ES-I3 (cell line): ENCODE measurements around the gene CHST8.
"Not testable (repeated sequence)": the region's sequence is repeated elsewhere in the genome, so short reads cannot be mapped to it uniquely, and the experiment has no call there.

Experiments used
- H3K36me3 ChIP-seq: 2 replicates; pipeline ENCODE4 v1.6.1; 2013; ENCODE audit warnings: mild to moderate bottlenecking, low read length, control low read depth, moderate library complexity; ENCODE audit not compliant: insufficient read depth
- H3K4me1 ChIP-seq: 2 replicates; pipeline ENCODE4 v1.6.1; 2013; ENCODE audit warnings: mild to moderate bottlenecking, control low read depth, low read length; ENCODE audit not compliant: insufficient read depth
- H3K9ac ChIP-seq: 2 replicates; pipeline ENCODE4 v1.6.1; 2013; ENCODE audit warnings: low read depth, mild to moderate bottlenecking, low read length, moderate library complexity
- H3K9me3 ChIP-seq: 2 replicates; pipeline ENCODE4 v1.6.1; 2013; ENCODE audit warnings: mild to moderate bottlenecking, low read length, moderate library complexity; ENCODE audit not compliant: control insufficient read depth, insufficient read depth

Gene CHST8

DNA sequence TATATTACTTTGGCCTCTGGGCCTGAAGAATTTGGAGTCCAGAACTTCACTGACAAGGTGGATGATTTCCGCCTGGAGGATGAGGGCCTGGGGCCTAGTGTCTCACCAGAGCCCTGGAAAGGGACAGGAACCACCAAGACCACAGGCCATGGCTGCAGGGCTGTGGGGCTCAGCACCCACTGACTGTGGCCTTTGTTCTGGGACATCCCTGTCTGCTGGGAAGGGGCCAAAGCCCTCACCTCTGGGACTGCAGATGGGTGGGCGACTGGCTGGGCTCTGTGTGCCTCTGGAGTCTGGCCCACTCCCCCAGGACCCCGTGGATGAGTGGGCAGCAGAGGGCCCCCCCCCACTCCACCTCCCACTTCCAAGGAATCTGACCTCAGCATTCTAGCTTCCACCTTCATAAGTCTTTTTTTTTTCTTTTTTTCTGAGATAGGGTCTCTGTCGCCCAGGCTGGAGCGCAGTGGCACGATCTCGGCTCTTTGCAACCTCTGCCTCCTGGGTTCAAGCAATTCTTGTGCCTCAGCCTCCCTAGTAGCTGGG is 20.3 kb downstream of the CHST8 start:
- Histone ChIP-seq H3K36me3 (no peaks in the 10 kb centered on the region), H3K9ac (no peak overlapping the region), H3K9me3 (no peaks in the 10 kb centered on the region), H3K4me1 (peaks cover 7% of the 10 kb centered on the region)

DNA sequence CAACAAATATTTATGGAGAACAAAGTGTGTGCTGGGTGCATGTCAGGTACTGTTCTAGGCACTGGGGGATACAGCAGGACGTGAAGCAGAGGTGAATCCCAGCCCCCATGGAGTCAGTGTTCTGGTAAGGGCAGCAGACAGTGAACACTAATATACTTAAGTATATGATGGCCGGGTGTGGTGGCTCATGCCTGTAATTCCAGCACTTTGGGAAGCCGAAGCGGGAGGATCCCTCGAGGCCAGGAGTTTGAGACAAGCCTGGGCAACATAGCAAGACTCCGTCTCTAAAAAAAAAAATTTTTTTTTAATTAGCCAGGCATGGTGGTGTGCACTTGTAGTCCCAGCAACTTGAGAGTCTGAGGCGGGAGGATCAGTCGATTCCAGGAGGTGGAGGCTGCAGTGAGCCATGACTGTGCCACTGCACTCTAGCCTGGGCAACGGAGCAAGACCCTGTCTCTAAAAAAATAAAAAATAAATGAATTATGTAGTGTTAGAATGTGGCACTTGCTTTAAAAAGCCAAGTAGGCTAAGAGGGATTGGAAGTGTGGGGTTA is 22.6 kb downstream of the CHST8 start:
- Histone ChIP-seq H3K9me3 (no peaks in the 10 kb centered on the region), H3K36me3 (no peaks in the 10 kb centered on the region), H3K4me1 (peaks cover 14% of the 10 kb centered on the region), H3K9ac (no peak overlapping the region)

DNA sequence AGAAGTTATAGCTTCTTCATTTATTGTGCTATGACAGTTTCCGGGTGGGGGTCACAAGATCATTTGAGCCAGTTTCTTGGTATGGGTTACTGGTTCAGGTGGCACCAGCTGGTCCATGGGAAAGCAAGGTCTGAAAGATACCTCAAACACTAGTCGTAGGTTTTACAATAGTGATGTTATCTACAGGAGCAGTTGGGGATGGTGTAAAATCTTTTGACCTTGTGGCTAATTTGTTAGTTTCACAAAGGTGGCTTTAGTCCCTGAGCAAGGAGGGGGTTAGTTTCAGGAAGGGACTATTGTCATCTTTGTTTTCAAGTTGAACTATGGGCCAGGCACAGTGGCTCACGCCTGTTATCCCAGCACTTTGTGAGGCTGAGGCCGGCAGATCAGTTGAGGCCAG is 24.6 kb downstream of the CHST8 start:
- Histone ChIP-seq H3K36me3 (no peaks in the 10 kb centered on the region), H3K9ac (no peak overlapping the region), H3K9me3 (no peaks in the 10 kb centered on the region), H3K4me1 (peaks cover 20% of the 10 kb centered on the region)

DNA sequence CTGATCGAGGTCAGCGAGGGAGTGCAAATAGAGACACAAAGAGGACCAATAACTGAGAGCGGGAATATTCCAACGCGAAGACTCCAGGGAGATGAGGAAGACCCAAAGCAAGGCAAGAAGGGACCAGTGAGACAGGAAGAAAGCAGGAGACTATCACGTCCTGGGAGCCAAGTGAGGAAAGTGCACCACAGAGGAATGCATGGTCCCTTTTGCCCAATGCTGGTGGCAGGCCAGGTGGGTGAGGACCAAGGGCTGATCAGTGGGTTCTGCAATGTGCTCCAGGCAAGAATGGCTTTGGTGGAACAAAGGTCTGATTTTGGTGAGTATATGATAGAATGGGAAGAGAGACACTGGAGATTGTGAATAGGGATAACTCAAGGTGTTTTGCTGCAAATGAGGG is 25.4 kb downstream of the CHST8 start:
- Histone ChIP-seq H3K36me3 (no peaks in the 10 kb centered on the region), H3K4me1 (peaks cover 20% of the 10 kb centered on the region), H3K9me3 (no peaks in the 10 kb centered on the region), H3K9ac (no peak overlapping the region)

DNA sequence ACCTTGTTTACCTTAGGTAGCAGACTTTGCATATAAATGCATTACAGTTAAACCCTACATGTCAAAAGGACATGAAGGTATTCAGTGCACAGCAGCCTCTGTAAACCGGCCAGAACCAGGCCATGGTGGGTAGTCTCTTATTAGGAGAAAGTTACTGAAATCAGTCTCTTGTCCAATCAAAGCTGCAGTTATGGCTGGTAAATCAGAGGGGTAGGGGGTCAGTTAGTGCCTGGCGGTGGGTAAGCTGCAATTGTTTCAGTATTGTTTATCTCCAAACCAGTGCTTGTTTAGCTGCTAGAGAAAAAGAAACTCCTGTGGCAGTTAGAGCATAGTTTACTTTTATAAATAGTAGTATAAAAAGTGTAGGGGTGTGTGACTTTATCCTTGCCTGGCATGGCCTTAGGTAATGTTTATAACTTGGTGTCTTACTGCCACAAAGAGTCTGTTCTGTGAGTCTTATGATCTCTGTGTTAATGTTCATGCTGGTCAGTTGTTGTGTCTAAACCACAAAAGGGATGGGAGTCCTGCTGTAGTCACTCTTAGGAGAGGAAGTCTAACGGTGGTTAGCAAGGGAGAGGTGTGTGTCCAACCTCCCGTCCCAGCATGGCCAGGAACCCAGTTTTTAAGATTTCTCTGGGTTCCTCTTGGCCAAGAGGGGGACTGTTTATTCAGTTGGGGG is 28.0 kb downstream of the CHST8 start:
- Histone ChIP-seq H3K9me3 (no peaks in the 10 kb centered on the region), H3K4me1 (peaks cover 20% of the 10 kb centered on the region), H3K36me3 (no peaks in the 10 kb centered on the region), H3K9ac (peak overlapping the region; percentile 8; the same call in 1 of the 2 replicates)

DNA sequence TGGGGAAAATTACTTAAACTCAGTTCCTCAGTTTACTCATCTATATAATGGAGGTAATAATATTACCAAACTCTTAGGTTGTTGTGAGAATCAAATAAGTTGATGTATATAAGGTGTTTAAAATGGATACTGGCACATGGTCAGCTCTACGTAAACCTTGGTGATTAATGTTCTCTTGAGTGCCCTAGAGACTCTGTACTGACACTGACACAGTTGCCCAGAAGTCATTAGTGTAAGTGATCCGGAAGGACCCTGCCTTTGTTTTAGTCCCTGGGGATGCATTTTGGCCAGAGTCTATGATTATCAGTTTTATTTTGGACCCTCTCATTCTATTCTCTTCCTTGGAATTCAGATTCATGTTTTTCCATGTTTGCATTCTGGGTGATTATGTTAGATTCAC is 31.9 kb downstream of the CHST8 start:
- no peaks in the 10 kb centered on the region for H3K36me3 ChIP-seq

DNA sequence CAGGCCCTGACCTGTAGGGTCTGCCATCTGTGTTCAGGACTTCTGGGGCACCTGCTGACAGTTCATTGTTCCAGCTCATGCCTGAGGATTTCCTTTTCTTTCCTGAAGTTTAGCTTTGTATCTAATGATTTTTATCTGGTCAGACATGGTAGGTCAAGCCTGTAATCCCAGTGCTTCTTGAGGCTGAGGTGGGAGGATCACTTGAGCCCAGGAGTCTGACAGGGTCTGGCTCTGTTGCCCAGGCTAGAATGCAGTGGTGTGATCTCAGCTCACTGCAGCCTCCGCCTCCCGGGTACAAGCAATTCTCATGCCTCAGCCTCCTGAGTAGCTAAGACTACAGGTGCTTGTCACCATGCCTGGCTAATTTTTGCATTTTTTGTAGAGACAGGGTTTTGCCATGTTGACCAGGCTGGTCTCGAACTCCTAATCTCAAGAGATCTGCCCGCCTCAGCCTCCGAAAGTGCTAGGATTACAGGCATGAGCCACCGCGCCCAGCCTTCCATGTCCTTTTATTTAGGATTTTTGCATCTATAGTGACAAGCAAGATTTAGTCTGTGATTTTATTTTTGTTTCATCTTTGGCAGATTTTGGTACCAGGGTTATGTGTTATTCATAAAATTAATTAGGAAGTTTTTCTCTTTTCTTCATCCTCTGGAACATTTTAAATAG is 33.2 kb downstream of the CHST8 start:
- H3K9me3 ChIP-seq, result no peaks in the 10 kb centered on the region
- no peaks in the 10 kb centered on the region for H3K36me3 ChIP-seq
- H3K4me1 ChIP-seq, result peaks cover 6% of the 10 kb centered on the region
- no peak overlapping the region for H3K9ac ChIP-seq

More for the DNA sequence above, 31.9 kb downstream of the CHST8 start:
- Histone ChIP-seq H3K4me1 (peaks cover 13% of the 10 kb centered on the region), H3K9me3 (no peaks in the 10 kb centered on the region), H3K9ac (no peak overlapping the region)

DNA sequence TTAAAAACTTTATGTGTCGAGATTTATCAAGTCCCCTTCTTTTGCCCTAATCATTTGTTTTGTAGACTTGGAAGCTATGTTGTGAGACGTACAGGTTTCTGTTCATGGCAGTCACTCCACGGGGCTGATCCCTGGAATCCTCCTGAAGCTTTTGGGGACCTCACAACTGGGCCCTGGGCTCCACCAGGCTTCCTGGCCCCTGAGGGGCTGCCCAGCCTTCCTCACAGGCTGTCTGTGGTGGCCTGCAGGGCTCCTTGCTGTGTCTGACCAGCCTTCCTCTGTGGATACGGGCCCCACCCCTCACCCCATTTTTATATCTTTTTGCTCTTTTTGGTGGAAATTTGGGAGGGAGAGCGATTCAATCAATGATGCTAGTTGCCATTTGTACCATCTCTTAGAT is 38.1 kb downstream of the CHST8 start:
- H3K36me3 ChIP-seq, result no peaks in the 10 kb centered on the region
- peak overlapping the region; percentile 50; the same call in 1 of the 2 replicates for H3K9ac ChIP-seq
- H3K4me1 ChIP-seq, result peaks cover 10% of the 10 kb centered on the region; the same call in 1 of the 2 replicates
- no peaks in the 10 kb centered on the region for H3K9me3 ChIP-seq

DNA sequence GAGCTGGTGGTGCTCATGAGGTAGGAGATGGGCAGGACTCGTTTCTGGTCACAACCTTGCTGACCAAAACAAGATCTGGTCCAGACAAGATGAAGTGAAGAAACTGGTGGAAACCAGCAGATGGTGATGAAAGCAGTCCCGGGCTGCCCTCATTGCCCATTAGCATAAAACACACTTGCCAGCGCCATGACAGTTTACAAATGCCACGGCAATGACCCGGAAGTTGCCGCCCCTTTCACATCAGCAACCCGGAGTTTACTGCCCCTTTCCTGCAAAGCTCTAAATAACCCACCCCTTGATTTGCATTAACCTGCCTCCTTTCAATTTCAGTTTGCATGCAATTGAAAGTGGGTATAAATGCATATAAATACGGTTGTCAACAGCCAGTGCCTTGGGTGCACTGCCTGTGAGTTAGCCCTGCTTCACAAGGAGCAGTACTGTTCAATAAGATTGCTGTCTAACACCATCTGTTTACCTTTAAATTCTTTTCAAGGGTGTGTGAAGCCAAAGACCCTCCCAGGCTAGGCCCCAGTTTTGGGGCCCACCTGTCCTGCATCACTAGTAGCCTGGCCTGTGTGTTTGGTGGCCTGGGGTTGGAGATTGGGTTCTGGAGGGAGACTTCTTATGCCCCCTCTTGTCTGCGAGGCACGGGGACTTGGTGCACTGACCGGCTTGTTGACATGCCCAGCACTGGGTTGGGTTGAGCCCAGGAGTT is 38.8 kb downstream of the CHST8 start:
- peak overlapping the region; percentile 50; the same call in 1 of the 2 replicates for H3K9ac ChIP-seq
- H3K36me3 ChIP-seq, result no peaks in the 10 kb centered on the region
- H3K4me1 ChIP-seq, result peaks cover 10% of the 10 kb centered on the region; the same call in 1 of the 2 replicates
- no peaks in the 10 kb centered on the region for H3K9me3 ChIP-seq

DNA sequence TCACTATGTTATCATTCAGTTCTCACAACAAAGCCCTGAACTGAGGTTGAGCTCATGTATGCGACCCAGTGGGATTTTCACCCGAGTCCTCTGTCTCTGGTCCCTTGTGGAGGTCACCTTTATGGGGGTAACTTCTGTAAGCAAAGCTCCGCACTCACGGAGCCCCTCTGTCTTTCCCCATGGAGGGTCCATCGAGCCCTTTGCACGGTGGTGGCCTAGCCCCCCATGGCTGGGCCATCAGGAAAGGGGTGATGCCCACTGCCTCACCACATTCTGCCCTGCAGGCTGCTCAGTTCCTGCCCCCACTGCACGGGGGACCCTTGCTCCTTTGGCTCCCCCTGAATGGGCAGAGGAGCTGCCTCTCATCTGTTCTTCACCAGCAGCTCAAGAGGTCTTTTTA is 39.6 kb downstream of the CHST8 start:
- H3K36me3 ChIP-seq, result no peaks in the 10 kb centered on the region
- H3K9ac ChIP-seq, result no peak overlapping the region
- peaks cover 10% of the 10 kb centered on the region; the same call in 1 of the 2 replicates for H3K4me1 ChIP-seq

DNA sequence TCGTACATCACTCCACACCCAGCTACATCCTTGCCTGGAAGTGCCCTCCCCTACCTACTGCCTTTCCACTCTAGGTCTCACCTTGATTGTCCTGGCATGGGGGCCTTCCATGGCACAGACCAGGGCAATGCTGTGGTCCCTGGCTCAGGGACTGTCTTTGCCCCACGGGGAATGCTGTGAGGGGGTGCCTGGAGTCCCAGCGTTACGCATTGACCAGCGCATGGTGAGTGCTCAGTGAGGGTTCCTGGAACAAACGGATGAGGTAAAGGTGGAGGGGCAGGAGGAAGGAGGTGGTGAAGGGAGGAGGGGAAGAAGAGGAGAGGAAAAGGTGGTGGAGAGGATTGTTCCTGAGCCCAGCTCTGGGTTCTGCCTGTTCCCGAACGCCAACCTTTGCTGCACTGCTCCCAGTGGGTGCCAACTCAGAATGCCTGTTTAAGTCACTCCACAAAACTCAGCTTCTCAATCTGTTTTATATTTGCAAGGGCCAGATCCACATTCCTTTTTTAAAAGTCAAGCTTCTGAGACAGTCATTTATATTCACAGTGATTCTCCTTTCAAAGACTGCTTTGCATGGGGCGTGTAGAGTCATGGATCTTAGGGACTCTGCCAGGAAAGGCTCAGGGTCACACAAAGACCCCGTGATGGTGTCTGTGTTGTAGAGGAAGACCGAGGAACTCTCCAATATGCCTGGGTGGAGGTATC is 40.8 kb downstream of the CHST8 start:
- H3K9me3 ChIP-seq, result no peaks in the 10 kb centered on the region
- peaks cover 10% of the 10 kb centered on the region; the same call in 1 of the 2 replicates for H3K4me1 ChIP-seq
- H3K36me3 ChIP-seq, result no peaks in the 10 kb centered on the region
- H3K9ac ChIP-seq, result no peak overlapping the region; the same call in 1 of the 2 replicates

More for the DNA sequence above, 39.6 kb downstream of the CHST8 start:
- H3K9me3 ChIP-seq, result no peaks in the 10 kb centered on the region

DNA sequence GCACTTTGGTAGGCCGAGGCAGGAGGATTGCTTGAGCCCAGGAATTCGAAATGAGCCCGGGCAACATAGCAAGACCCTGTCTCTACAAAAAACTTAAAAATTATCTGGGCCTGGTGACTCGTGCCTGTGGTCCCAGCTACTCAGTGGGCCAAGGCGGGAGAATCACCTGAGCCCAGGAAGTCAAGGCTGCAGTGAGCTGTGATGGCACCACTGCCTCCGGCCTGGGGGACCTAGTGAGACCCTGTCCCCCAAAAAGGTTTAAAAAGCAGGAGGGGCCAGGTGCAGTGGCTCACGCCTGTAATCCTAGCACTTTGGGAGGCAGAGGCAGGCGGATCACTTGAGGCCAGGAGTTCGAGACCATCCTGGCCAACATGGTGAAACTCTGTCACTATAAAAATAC is 41.6 kb downstream of the CHST8 start:
- H3K9ac ChIP-seq, H3K36me3 ChIP-seq, H3K9me3 ChIP-seq, H3K4me1 ChIP-seq: not testable (repeated sequence)

DNA sequence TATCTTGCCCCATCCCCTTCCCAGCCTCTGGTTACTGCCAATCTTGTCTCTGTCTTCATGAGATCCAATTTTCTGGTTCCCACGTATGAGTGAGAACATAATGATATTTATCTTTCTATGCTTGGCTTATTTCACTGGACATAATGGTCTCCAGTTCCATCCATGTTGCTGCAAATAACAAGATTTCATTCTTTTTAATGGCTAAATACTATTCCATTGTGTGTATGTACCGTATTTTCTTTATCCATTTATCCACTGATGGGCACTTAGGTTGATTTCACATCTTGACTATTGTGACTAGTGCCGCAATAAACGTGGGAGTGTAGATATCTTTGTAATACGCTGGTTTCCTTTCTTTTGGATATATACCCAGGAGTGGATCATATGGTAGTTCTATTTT is 43.0 kb downstream of the CHST8 start:
- H3K36me3 ChIP-seq, result no peaks in the 10 kb centered on the region
- no peak overlapping the region for H3K9ac ChIP-seq
- H3K9me3 ChIP-seq, result no peaks in the 10 kb centered on the region
- H3K4me1 ChIP-seq, result peaks cover 9% of the 10 kb centered on the region; the same call in 1 of the 2 replicates
